Activated naive CD4-positive, alpha-beta T cell treated with anti-CD3 and anti-CD28 coated beads, Interleukin-2, amount 10 ng/mL, durations not matched to agents 7 days and 5 days (primary cell): ENCODE results near the gene ANKRD29.
"Not testable (repeated sequence)": the region's sequence is repeated elsewhere in the genome, so short reads cannot be mapped to it uniquely, and the experiment has no call there.

Source experiments
- CTCF ChIA-PET: fragments of 350-600 bp; sonication (Branson Sonifier 250); formaldehyde crosslinking; loops from one replicate; lab custom pipeline; 2021; ENCODE audit warnings: antibody characterized with exemption; lab: Charles Lee
- DNase-seq: peaks from one replicate; pipeline ENCODE4 v3.0.0-alpha.2; 2020
- H3K27ac Mint-ChIP-seq: one replicate; pipeline ENCODE4 v1.8.0; 2021; ENCODE audit warnings: mild to moderate bottlenecking, moderate library complexity, mixed read lengths
- H3K27me3 Mint-ChIP-seq: one replicate; pipeline ENCODE4 v1.8.0; 2021; ENCODE audit warnings: mild to moderate bottlenecking, mixed read lengths
- H3K36me3 Mint-ChIP-seq: one replicate; pipeline ENCODE4 v1.8.0; 2021; ENCODE audit warnings: mixed read lengths
- H3K4me1 Mint-ChIP-seq: one replicate; pipeline ENCODE4 v1.8.0; 2021; ENCODE audit warnings: mixed read lengths
- H3K4me3 Mint-ChIP-seq: one replicate; pipeline ENCODE4 v1.8.0; 2021; ENCODE audit warnings: mild to moderate bottlenecking, moderate library complexity, mixed read lengths
- H3K9me3 Mint-ChIP-seq: one replicate; pipeline ENCODE4 v1.8.0; 2021; ENCODE audit warnings: mixed read lengths

The ANKRD29 gene

DNA sequence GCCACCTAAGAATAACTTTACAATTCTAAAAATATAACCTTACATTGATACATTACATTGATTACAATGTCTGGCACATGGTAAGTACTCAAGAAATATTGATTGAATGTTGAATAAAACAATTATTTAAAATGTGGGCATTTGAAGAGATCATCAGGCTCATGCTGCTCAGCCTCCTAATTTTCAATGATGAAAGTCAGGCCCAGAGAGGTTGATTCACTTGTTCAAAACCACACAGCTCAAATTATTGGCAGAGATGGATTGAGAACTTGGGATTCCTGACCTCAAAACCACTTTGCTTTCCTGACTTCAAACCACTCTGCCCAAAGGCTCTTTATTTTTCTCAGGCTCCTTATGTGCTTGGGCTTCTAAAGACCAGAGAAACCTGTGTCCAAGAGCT, 34.7 kb downstream of the ANKRD29 start:
- Mint-ChIP-seq H3K27ac (no peak overlapping the region), H3K4me3 (no peak overlapping the region), H3K27me3 (peaks cover 19% of the 10 kb centered on the region), H3K9me3 (no peaks in the 10 kb centered on the region), H3K4me1 (peaks cover 7% of the 10 kb centered on the region), H3K36me3 (no peaks in the 10 kb centered on the region)
- CTCF ChIA-PET, result interaction anchor here (0.7 to 1.6 kb wide), 5 partner anchors 10 to 490 kb away, joined by 3 to 5 read pairs (median 4); no protein-coding TSS in a partner anchor
- DNase-seq, result no peak

- peaks cover 7% of the 10 kb centered on the region for H3K4me1 Mint-ChIP-seq
- no peak for DNase-seq
- H3K36me3 Mint-ChIP-seq, result no peaks in the 10 kb centered on the region
- CTCF ChIA-PET, result interaction anchor here (1.3 to 1.6 kb wide), 3 partner anchors 74 to 292 kb away, joined by 3 to 5 read pairs (median 4); no protein-coding TSS in a partner anchor
- H3K4me3 Mint-ChIP-seq, result no peak overlapping the region
- peaks cover 22% of the 10 kb centered on the region for H3K27me3 Mint-ChIP-seq
- no peaks in the 10 kb centered on the region for H3K9me3 Mint-ChIP-seq
- H3K27ac Mint-ChIP-seq, result no peak overlapping the region
Observed at GRCh38 chr18:23627321-23627720, 35.4 kb downstream of the ANKRD29 start.

- no peak overlapping the region for H3K4me3 Mint-ChIP-seq
- peaks cover 23% of the 10 kb centered on the region for H3K27me3 Mint-ChIP-seq
- no peak overlapping the region for H3K27ac Mint-ChIP-seq
- CTCF ChIA-PET, result interaction anchor here (1.3 to 3.4 kb wide), 4 partner anchors 75 to 292 kb away, joined by 3 to 21 read pairs (median 4); no protein-coding TSS in a partner anchor
- no peak for DNase-seq
- H3K4me1 Mint-ChIP-seq, result peaks cover 7% of the 10 kb centered on the region
- no peaks in the 10 kb centered on the region for H3K36me3 Mint-ChIP-seq
- no peaks in the 10 kb centered on the region for H3K9me3 Mint-ChIP-seq
Observed at GRCh38 chr18:23626451-23627279, 36.0 kb downstream of the ANKRD29 start.

GRCh38 chr18:23623040-23623439, 39.7 kb downstream of the ANKRD29 start:
- CTCF ChIA-PET, result interaction anchor here (1.2 to 4.0 kb wide), 4 partner anchors 10 to 188 kb away, joined by 3 to 29 read pairs (median 16); no protein-coding TSS in a partner anchor
- H3K4me3 Mint-ChIP-seq, result no peak overlapping the region
- no peaks in the 10 kb centered on the region for H3K9me3 Mint-ChIP-seq
- peaks cover 46% of the 10 kb centered on the region for H3K27me3 Mint-ChIP-seq
- H3K36me3 Mint-ChIP-seq, result no peaks in the 10 kb centered on the region
- DNase-seq, result no peak
- H3K4me1 Mint-ChIP-seq, result peaks cover 15% of the 10 kb centered on the region
- H3K27ac Mint-ChIP-seq, result no peak overlapping the region

DNA sequence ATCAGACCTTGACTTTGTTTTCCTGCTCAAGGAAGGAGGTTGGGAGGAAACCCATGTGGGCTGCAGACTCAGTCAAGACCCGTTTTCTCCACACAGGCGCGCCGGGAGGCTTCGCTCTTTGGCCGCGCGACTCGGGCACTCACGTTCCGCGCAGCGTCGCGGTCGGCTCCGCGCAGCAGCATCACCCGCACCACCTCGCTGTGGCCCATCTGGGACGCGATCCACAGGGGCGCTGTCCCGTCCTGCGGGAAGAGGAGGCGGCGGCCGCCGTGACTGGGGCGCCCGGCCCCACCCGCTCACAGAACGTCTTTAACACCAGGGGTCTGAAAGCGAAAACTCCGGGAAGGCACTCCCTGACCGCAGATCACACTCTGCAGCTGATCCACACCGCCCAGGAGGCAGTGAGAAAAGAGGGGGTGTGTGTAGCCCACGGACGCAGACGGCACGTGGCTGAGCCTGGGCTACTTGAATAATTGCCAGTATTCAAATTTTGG, 43.3 kb downstream of the ANKRD29 start:
- peaks cover 8% of the 10 kb centered on the region for H3K4me1 Mint-ChIP-seq
- no peak overlapping the region for H3K27ac Mint-ChIP-seq
- peak overlapping the region; percentile 40 for H3K4me3 Mint-ChIP-seq
- DNase-seq, result peak; percentile 23
- no peaks in the 10 kb centered on the region for H3K36me3 Mint-ChIP-seq
- peaks cover 59% of the 10 kb centered on the region for H3K27me3 Mint-ChIP-seq
- CTCF ChIA-PET, result interaction anchor here (4.0 kb wide), 1 partner anchor 84 kb away, joined by 29 read pairs; no protein-coding TSS in a partner anchor
- no peaks in the 10 kb centered on the region for H3K9me3 Mint-ChIP-seq

DNA sequence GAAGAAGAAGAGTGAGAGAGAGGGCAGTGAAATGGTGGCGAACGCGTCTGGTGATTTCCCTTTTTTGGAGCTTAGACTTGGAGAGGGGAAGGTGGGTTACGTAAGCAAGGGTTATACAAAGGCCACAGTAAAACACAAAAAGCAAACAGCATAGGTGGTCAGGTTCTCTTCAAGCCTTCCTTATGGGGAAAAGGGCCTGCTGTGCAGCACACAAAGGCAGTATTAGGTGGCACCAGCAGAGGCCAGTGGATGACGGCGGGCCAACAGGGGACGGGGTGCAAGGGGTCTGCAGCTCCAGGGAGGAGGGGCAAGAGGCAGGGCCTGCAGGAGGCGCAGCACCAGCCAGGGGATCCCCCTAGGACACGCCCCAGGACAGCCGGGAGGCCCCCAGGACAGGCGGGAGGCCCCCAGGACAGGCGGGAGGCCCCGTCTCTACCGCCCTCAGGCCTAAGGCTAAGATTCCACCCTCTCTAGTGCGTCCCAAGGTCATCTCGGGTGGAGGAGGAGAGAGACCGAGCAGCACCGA, 43.8 kb downstream of the ANKRD29 start:
- Mint-ChIP-seq H3K27me3 (peaks cover 64% of the 10 kb centered on the region), H3K36me3 (no peaks in the 10 kb centered on the region), H3K4me1 (peaks cover 8% of the 10 kb centered on the region), H3K27ac (no peak overlapping the region), H3K9me3 (no peaks in the 10 kb centered on the region), H3K4me3 (peak overlapping the region; percentile 21)
- no peak for DNase-seq
- CTCF ChIA-PET, result no interaction called here

DNA sequence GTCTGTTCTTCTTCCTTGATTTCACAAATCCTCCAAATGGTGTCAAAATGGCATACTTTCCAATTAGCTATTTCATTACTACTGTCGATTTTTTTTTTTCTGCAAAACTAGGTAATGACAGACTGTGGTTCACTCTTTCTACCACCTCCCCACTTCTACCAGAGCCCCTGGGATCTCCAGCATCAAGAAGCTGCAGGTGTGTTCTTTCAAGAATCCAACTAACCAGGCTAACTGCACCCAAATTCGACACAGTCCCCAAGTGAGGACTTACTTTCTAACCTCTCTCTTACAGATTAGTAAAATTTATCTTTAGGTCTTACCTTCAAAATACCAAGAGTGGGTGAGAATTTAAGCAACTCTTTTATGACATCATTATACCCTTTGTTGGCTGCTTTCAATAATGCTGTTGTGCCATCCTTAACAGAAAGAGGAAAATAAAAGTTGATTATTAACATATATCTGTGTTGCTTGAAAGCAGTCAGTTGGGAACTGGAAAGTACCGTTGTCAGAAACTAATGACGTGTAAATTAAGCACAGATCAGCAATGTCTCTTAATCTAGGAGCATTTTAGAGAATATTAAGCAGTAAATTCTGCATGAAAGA, 45.2 kb downstream of the ANKRD29 start:
- no peak overlapping the region for H3K27ac Mint-ChIP-seq

GRCh38 chr18:23616258-23616657, 46.5 kb downstream of the ANKRD29 start:
- H3K4me3 Mint-ChIP-seq, result no peak overlapping the region
- peaks cover 55% of the 10 kb centered on the region for H3K27me3 Mint-ChIP-seq
- H3K4me1 Mint-ChIP-seq, result peaks cover 8% of the 10 kb centered on the region
- no peaks in the 10 kb centered on the region for H3K9me3 Mint-ChIP-seq
- H3K27ac Mint-ChIP-seq, result no peak overlapping the region
- DNase-seq, result no peak
- no peaks in the 10 kb centered on the region for H3K36me3 Mint-ChIP-seq
- CTCF ChIA-PET, result no interaction called here

More for the DNA sequence above, 45.2 kb downstream of the ANKRD29 start:
- H3K4me3 Mint-ChIP-seq, result no peak overlapping the region
- peaks cover 67% of the 10 kb centered on the region for H3K27me3 Mint-ChIP-seq
- CTCF ChIA-PET, result no interaction called here
- H3K36me3 Mint-ChIP-seq, result no peaks in the 10 kb centered on the region
- no peaks in the 10 kb centered on the region for H3K9me3 Mint-ChIP-seq
- no peak for DNase-seq
- peaks cover 8% of the 10 kb centered on the region for H3K4me1 Mint-ChIP-seq

GRCh38 chr18:23614891-23615290, 47.8 kb downstream of the ANKRD29 start:
- H3K36me3 Mint-ChIP-seq, result no peaks in the 10 kb centered on the region
- peaks cover 8% of the 10 kb centered on the region for H3K4me1 Mint-ChIP-seq
- peaks cover 41% of the 10 kb centered on the region for H3K27me3 Mint-ChIP-seq
- CTCF ChIA-PET, result interaction anchor here (0.7 to 1.9 kb wide), 4 partner anchors 31 to 198 kb away, joined by 3 to 7 read pairs (median 4); no protein-coding TSS in a partner anchor
- H3K4me3 Mint-ChIP-seq, result no peak overlapping the region
- H3K9me3 Mint-ChIP-seq, result no peaks in the 10 kb centered on the region
- no peak for DNase-seq
- H3K27ac Mint-ChIP-seq, result no peak overlapping the region

GRCh38 chr18:23614413-23614812, 48.3 kb downstream of the ANKRD29 start:
- Mint-ChIP-seq H3K4me3 (no peak overlapping the region), H3K27ac (no peak overlapping the region), H3K36me3 (no peaks in the 10 kb centered on the region), H3K9me3 (no peaks in the 10 kb centered on the region), H3K4me1 (peaks cover 5% of the 10 kb centered on the region), H3K27me3 (peaks cover 37% of the 10 kb centered on the region)
- CTCF ChIA-PET, result interaction anchor here (0.7 to 2.4 kb wide), 5 partner anchors 8 to 199 kb away, joined by 3 to 9 read pairs (median 4); no protein-coding TSS in a partner anchor
- DNase-seq, result no peak

DNA sequence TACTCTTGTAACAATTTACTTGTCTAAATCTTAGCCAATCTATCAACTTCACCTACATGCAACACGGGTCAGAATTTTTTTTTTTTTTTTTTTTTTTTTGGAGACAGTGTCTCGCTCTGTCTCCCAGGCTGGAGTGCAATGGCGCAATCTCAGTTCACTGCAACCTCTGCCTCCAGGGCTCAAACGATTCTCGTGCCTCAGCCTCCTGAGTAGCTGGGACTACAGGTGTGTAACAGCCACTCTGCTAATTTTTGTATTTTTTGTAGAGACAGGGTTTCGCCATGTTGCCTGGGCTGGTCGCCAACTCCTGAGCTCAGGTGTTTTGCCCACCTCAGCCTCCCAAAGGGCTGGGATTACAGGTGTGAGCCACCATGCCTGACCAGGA, 49.6 kb downstream of the ANKRD29 start:
- not testable (repeated sequence) for DNase-seq, H3K27ac Mint-ChIP-seq, H3K36me3 Mint-ChIP-seq, H3K4me3 Mint-ChIP-seq, H3K9me3 Mint-ChIP-seq, H3K4me1 Mint-ChIP-seq
- peaks cover 27% of the 10 kb centered on the region for H3K27me3 Mint-ChIP-seq
- CTCF ChIA-PET, result interaction anchor here (0.8 to 2.4 kb wide), 6 partner anchors 9 to 199 kb away, joined by 3 to 9 read pairs (median 4); no protein-coding TSS in a partner anchor

DNA sequence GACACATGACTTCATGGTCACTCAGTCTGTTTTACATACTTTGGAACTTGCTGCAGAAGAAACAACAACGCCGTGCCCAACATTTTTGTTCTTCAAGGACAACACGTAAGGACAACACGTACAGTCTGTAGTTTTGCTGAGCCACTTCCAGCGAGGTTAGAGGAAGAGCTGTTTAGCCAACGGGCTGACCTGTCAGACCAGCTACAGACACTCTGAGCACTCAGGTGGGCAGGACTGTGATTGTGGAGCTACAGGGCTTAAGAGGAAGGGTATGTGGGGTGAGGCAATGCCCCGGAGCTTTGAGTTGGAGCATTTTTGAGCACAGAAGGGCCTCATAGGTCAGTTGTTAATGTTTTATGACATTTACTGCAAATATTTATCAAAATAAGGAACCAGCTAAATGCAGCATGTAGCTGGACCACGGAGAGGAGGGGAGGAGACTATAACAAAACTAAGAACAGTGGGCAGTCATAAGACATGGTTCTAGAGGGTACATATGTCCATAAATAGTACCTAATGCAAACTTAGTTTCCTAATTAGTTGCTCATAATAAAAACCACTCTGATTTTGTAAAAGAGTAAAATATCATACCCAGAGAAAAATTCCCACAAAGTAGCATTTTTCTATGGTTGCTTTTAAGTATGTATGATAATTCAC, 50.1 kb downstream of the ANKRD29 start:
- Mint-ChIP-seq H3K27me3 (peaks cover 22% of the 10 kb centered on the region), H3K4me1 (no peaks in the 10 kb centered on the region), H3K9me3 (no peaks in the 10 kb centered on the region), H3K36me3 (no peaks in the 10 kb centered on the region), H3K27ac (no peak overlapping the region), H3K4me3 (no peak overlapping the region)
- CTCF ChIA-PET, result interaction anchor here (0.8 to 2.4 kb wide), 4 partner anchors 10 to 200 kb away, joined by 3 to 9 read pairs (median 4); no protein-coding TSS in a partner anchor
- DNase-seq, result no peak

GRCh38 chr18:23609390-23610023, 53.2 kb downstream of the ANKRD29 start:
- H3K27me3 Mint-ChIP-seq, result peaks cover 20% of the 10 kb centered on the region
- H3K4me1 Mint-ChIP-seq, result no peaks in the 10 kb centered on the region
- H3K9me3 Mint-ChIP-seq, result no peaks in the 10 kb centered on the region
- CTCF ChIA-PET, result no interaction called here
- H3K27ac Mint-ChIP-seq, result no peak overlapping the region
- no peak overlapping the region for H3K4me3 Mint-ChIP-seq
- no peak for DNase-seq
- no peaks in the 10 kb centered on the region for H3K36me3 Mint-ChIP-seq
